Cortex of kidney (tissue), 1 donor: ENCODE results near the gene ZNF333.
"Not testable (repeated sequence)": the region's sequence is repeated elsewhere in the genome, so short reads cannot be mapped to it uniquely, and the experiment has no call there.

ENCODE experiments used
- DNase-seq: peaks from one replicate; lab custom pipeline; 2025; lab: John Stamatoyannopoulos, UW

The ZNF333 gene

GRCh38 chr19:14699641-14700040 is 9.8 kb downstream of the ZNF333 start:
- no peak for DNase-seq

- DNase-seq, result no peak
Measured at GRCh38 chr19:14700711-14701375, 11.0 kb downstream of the ZNF333 start.

GRCh38 chr19:14703833-14704232 is 14.0 kb downstream of the ZNF333 start:
- DNase-seq, result no peak

- no peak for DNase-seq
Measured at GRCh38 chr19:14704450-14704849, 14.6 kb downstream of the ZNF333 start.

- DNase-seq, result no peak
Measured at GRCh38 chr19:14715841-14716240, 26.0 kb downstream of the ZNF333 start.

GRCh38 chr19:14718522-14719116 is 28.8 kb downstream of the ZNF333 start:
- no peak for DNase-seq

GRCh38 chr19:14719162-14719561 is 29.3 kb downstream of the ZNF333 start:
- no peak for DNase-seq

GRCh38 chr19:14722127-14722526 is 32.3 kb downstream of the ZNF333 start:
- DNase-seq, result no peak

GRCh38 chr19:14728595-14728994 is 38.7 kb downstream of the ZNF333 start:
- DNase-seq, result no peak

GRCh38 chr19:14731200-14731599 is 41.4 kb downstream of the ZNF333 start:
- no peak for DNase-seq

GRCh38 chr19:14732510-14732909 is 42.7 kb downstream of the ZNF333 start:
- no peak for DNase-seq

- DNase-seq, result no peak
Measured at GRCh38 chr19:14733574-14733973, 43.7 kb downstream of the ZNF333 start.

- DNase-seq, result no peak
Measured at GRCh38 chr19:14735915-14736314, 46.1 kb downstream of the ZNF333 start.

- no peak for DNase-seq
Measured at GRCh38 chr19:14746886-14747285, 57.0 kb downstream of the ZNF333 start.

- DNase-seq, result no peak
Measured at GRCh38 chr19:14748601-14749000, 58.8 kb downstream of the ZNF333 start.

GRCh38 chr19:14758816-14759215 is 69.0 kb downstream of the ZNF333 start:
- DNase-seq, result no peak

- DNase-seq, result no peak
Measured at GRCh38 chr19:14761607-14762006, 71.8 kb downstream of the ZNF333 start.

GRCh38 chr19:14762111-14762510 is 72.3 kb downstream of the ZNF333 start:
- no peak for DNase-seq

- DNase-seq, result no peak
Measured at GRCh38 chr19:14763497-14764145, 73.8 kb downstream of the ZNF333 start.

GRCh38 chr19:14764401-14764800 is 74.6 kb downstream of the ZNF333 start:
- DNase-seq, result no peak

- DNase-seq, result not testable (repeated sequence)
Measured at GRCh38 chr19:14765403-14765802, 75.6 kb downstream of the ZNF333 start.

GRCh38 chr19:14765841-14766240 is 76.0 kb downstream of the ZNF333 start:
- not testable (repeated sequence) for DNase-seq

GRCh38 chr19:14767466-14767971 is 77.7 kb downstream of the ZNF333 start:
- no peak for DNase-seq
